ENCODE measurements around the gene HDLBP.

DNA sequence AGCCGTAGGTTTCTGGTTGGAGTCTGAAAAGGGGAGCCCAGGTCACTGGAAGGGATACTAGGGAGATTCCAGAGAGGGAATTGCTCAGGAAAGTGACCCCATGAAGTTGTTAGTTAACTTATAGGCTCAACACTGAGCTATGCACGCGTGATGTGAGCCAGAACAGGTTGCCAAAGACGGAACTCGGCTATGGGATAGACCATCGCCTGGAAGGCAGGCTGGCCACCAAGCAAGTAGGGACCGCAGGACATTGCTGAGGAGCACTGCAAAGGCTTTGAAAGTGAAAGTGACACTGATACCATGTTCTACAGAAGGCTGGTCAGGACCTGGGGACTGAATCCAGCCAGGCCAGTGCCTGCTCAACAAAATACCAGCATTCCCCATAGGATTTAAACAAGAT lies 48.0 kb upstream of the HDLBP start:
- TF ChIP-seq CTCF (conservative IDR thresholded peaks at IDR 0.05; ENCODE audit: low read length) = no peak
- no peak for TF ChIP-seq EZH2phosphoT487 (IDR thresholded peaks at IDR 0.05; ENCODE audit: borderline replicate concordance, low read depth, low read length)
